OCI-LY3 (cell line): Measurements from ENCODE around the gene GSTM4.

Experiments used
- H2AFZ ChIP-seq: fragments of 200-600, 300-600 bp; shearing (Covaris generic); 2 replicates; pipeline ENCODE4 v1.6.0; 2014; ENCODE audit warnings: antibody characterized with exemption, low read depth, low read length
- H3K27ac ChIP-seq: fragments of 200-600, 300-600 bp; sonication (generic); 2 replicates; pipeline ENCODE4 v1.5.1; 2014; ENCODE audit warnings: mild to moderate bottlenecking, low read length, moderate library complexity, mixed read lengths
- H3K27me3 ChIP-seq: fragments of 200-600, 300-600 bp; sonication (generic); 2 replicates; pipeline ENCODE4 v1.6.1; 2014; ENCODE audit warnings: low read depth, low read length, mixed read lengths
- H3K36me3 ChIP-seq: fragments of 200-600, 300-600 bp; sonication (generic); replicated peaks from 2 replicates; pipeline ENCODE3; 2014; ENCODE audit warnings: low read depth, low read length, mixed read lengths
- H3K4me1 ChIP-seq: fragments of 300-600, 200-600 bp; sonication (generic); 2 replicates; pipeline ENCODE4 v1.6.1; 2014; ENCODE audit warnings: low read length, mixed read lengths
- H3K4me2 ChIP-seq: fragments of 200-600, 300-600 bp; sonication (generic); 2 replicates; pipeline ENCODE4 v1.6.1; 2014; ENCODE audit warnings: low read length, mixed read lengths
- H3K4me3 ChIP-seq: fragments of 300-600, 200-600 bp; sonication (generic); 2 replicates; pipeline ENCODE4 v1.5.1; 2014; ENCODE audit warnings: antibody characterized with exemption, mild to moderate bottlenecking, low read length, moderate library complexity
- H3K79me2 ChIP-seq: fragments of 300-600, 200-600 bp; shearing (Covaris generic); 2 replicates; pipeline ENCODE4 v1.6.1; 2014; ENCODE audit warnings: mild to moderate bottlenecking, low read length, mixed read lengths
- H3K9ac ChIP-seq: fragments of 300-600, 200-600 bp; shearing (Covaris generic); 2 replicates; pipeline ENCODE4 v1.6.0; 2014; ENCODE audit warnings: mild to moderate bottlenecking, low read length, moderate library complexity
- H3K9me3 ChIP-seq: fragments of 200-600, 300-600 bp; shearing (Covaris generic); 2 replicates; pipeline ENCODE4 v1.6.1; 2014; ENCODE audit warnings: low read length, mixed read lengths; ENCODE audit not compliant: insufficient read depth
- H4K20me1 ChIP-seq: fragments of 200-600, 300-600 bp; sonication (generic); 2 replicates; pipeline ENCODE4 v1.6.1; 2016; ENCODE audit warnings: low read length, mixed read lengths; ENCODE audit not compliant: insufficient read depth
- CTCF ChIP-seq: fragments of 200-600, 300-600 bp; sonication (generic); IDR thresholded peaks from 2 replicates; pipeline ENCODE4 v1.5.1; 2014; ENCODE audit warnings: antibody characterized with exemption, low read length, low read depth
- EZH2phosphoT487 ChIP-seq: fragments of 200-600 bp; shearing (Covaris generic); IDR thresholded peaks from 2 replicates; pipeline ENCODE4 v1.6.1; 2018; ENCODE audit warnings: antibody characterized with exemption, mixed run types, low read depth

Gene GSTM4

GRCh38 chr1:109625176-109625575 lies 30.7 kb upstream of the GSTM4 start:
- peaks cover 44% of the 10 kb centered on the region for H3K79me2 ChIP-seq

GRCh38 chr1:109625601-109626560 lies 30.0 kb upstream of the GSTM4 start:
- H3K27me3 ChIP-seq, result no peaks in the 10 kb centered on the region
- H2AFZ ChIP-seq, result no peak overlapping the region
- peaks cover 7% of the 10 kb centered on the region; the same call in 1 of the 2 replicates for H4K20me1 ChIP-seq
- no peak overlapping the region for H3K9ac ChIP-seq
- peaks cover 37% of the 10 kb centered on the region for H3K79me2 ChIP-seq
- H3K4me1 ChIP-seq, result no peaks in the 10 kb centered on the region
- peaks cover 4% of the 10 kb centered on the region for H3K36me3 ChIP-seq
- H3K4me2 ChIP-seq, result no peak overlapping the region
- no peak overlapping the region for H3K4me3 ChIP-seq
- H3K27ac ChIP-seq, result no peak overlapping the region
- H3K9me3 ChIP-seq, result no peaks in the 10 kb centered on the region
- TF ChIP-seq EZH2phosphoT487, result no peak
- TF ChIP-seq CTCF, result no peak

More at GRCh38 chr1:109625176-109625575, 30.7 kb upstream of the GSTM4 start:
- peaks cover 7% of the 10 kb centered on the region; the same call in 1 of the 2 replicates for H4K20me1 ChIP-seq
- H3K36me3 ChIP-seq, result peaks cover 3% of the 10 kb centered on the region
- H3K4me1 ChIP-seq, result no peaks in the 10 kb centered on the region
- no peaks in the 10 kb centered on the region for H3K27me3 ChIP-seq
- no peaks in the 10 kb centered on the region for H3K9me3 ChIP-seq
- TF ChIP-seq EZH2phosphoT487, result no peak
- TF ChIP-seq CTCF, result no peak
- no peak overlapping the region for H3K4me2 ChIP-seq
- no peak overlapping the region for H3K9ac ChIP-seq
- H3K4me3 ChIP-seq, result no peak overlapping the region
- no peak overlapping the region for H3K27ac ChIP-seq
- no peak overlapping the region for H2AFZ ChIP-seq

- H3K27ac ChIP-seq, result no peak overlapping the region
- H3K36me3 ChIP-seq, result peaks cover 8% of the 10 kb centered on the region
- no peaks in the 10 kb centered on the region for H3K9me3 ChIP-seq
- H3K27me3 ChIP-seq, result no peaks in the 10 kb centered on the region
- H3K9ac ChIP-seq, result no peak overlapping the region
- H3K4me2 ChIP-seq, result no peak overlapping the region
- no peaks in the 10 kb centered on the region for H3K4me1 ChIP-seq
- H2AFZ ChIP-seq, result no peak overlapping the region
- peaks cover 3% of the 10 kb centered on the region; the same call in 1 of the 2 replicates for H4K20me1 ChIP-seq
- H3K4me3 ChIP-seq, result no peak overlapping the region
- H3K79me2 ChIP-seq, result peaks cover 28% of the 10 kb centered on the region
- TF ChIP-seq CTCF, result no peak
- no peak for TF ChIP-seq EZH2phosphoT487
These were observed 29.1 kb upstream of the GSTM4 start for GRCh38 chr1:109626682-109627408.
